ENCODE measurements around the gene TSPEAR.

- no peak for TF ChIP-seq POLR2A (IDR thresholded peaks at IDR 0.05)
- TF ChIP-seq CTCF (IDR thresholded peaks at IDR 0.05), result no peak
Measured at GRCh38 chr21:44649521-44650100, 61.8 kb downstream of the TSPEAR start.

Measured in testis (tissue), 2 donors.